Keratinocyte (primary cell): ENCODE data around the gene PTK6. TPM values are rescaled to one million over a fixed set of nuclear protein-coding genes. Genes with fewer than 3 reads are reported as not detected.

Experiments
- DNase-seq: peaks from one replicate; pipeline ENCODE4 v3.0.0-alpha.2; 2011; ENCODE audit warnings: low read depth, missing footprints, low spot score
- FAIRE-seq: peaks from 2 replicates; lab custom pipeline; 2011; peaks lifted over from hg19 to GRCh38; lab: Jason Lieb, UNC
- H2AFZ ChIP-seq: 2 replicates; pipeline ENCODE4 v1.6.0; 2012; ENCODE audit warnings: low read length, control low read depth, inconsistent platforms; ENCODE audit not compliant: control insufficient read depth
- H3K27ac ChIP-seq: 2 replicates; pipeline ENCODE4 v1.5.1; 2011; ENCODE audit warnings: low read length; ENCODE audit not compliant: control insufficient read depth, insufficient read depth
- H3K27me3 ChIP-seq: 3 replicates; pipeline ENCODE4 v1.6.0; 2011; ENCODE audit warnings: low read length; ENCODE audit not compliant: control insufficient read depth, insufficient read depth; ENCODE audit errors: extremely low read depth
- H3K36me3 ChIP-seq, 2 experiments: 2 replicates in 1 of 2; 3 replicates in 1 of 2; pipeline ENCODE4 v1.5.1; 2011; ENCODE audit warnings: low read length in 2 of 2, mild to moderate bottlenecking in 1 of 2; ENCODE audit not compliant: control insufficient read depth in 2 of 2, insufficient read depth in 2 of 2; ENCODE audit errors: extremely low read depth in 1 of 2
- H3K4me1 ChIP-seq: 3 replicates; pipeline ENCODE4 v1.5.1; 2011; ENCODE audit warnings: low read length; ENCODE audit not compliant: control insufficient read depth, insufficient read depth; ENCODE audit errors: extremely low read depth
- H3K4me2 ChIP-seq: 3 replicates; pipeline ENCODE4 v1.6.0; 2011; ENCODE audit warnings: low read depth, low read length; ENCODE audit not compliant: control insufficient read depth, insufficient read depth; ENCODE audit errors: extremely low read depth
- H3K4me3 ChIP-seq, 3 experiments: fragments of 200-600 bp in 1 of 3; sonication (generic) in 1 of 3; 2 replicates in 2 of 3; 3 replicates in 1 of 3; pipeline ENCODE4 v1.5.1; 2011 to 2016; ENCODE audit warnings: low read length in 3 of 3, mild to moderate bottlenecking in 3 of 3, control low read depth in 2 of 3, inconsistent platforms in 1 of 3, low read depth in 1 of 3, mixed read lengths in 1 of 3, mixed run types in 1 of 3, moderate library complexity in 1 of 3; ENCODE audit not compliant: control insufficient read depth in 2 of 3, insufficient read depth in 2 of 3; ENCODE audit errors: extremely low read depth in 1 of 3
- H3K79me2 ChIP-seq: 2 replicates; pipeline ENCODE4 v1.6.0; 2012; ENCODE audit warnings: low read length; ENCODE audit not compliant: control insufficient read depth, insufficient read depth
- H3K9ac ChIP-seq: 3 replicates; pipeline ENCODE4 v1.6.0; 2011; ENCODE audit warnings: low read length; ENCODE audit not compliant: control insufficient read depth, insufficient read depth; ENCODE audit errors: extremely low read depth
- H3K9me1 ChIP-seq: 3 replicates; pipeline ENCODE4 v1.6.0; 2011; ENCODE audit warnings: low read length; ENCODE audit not compliant: control insufficient read depth, insufficient read depth; ENCODE audit errors: extremely low read depth
- H3K9me3 ChIP-seq: 2 replicates; pipeline ENCODE4 v1.5.1; 2012; ENCODE audit warnings: low read depth, low read length; ENCODE audit not compliant: control insufficient read depth
- H4K20me1 ChIP-seq: 3 replicates; pipeline ENCODE4 v1.6.0; 2011; ENCODE audit warnings: low read length; ENCODE audit not compliant: control insufficient read depth, insufficient read depth; ENCODE audit errors: extremely low read depth
- CTCF ChIP-seq, 3 experiments: IDR thresholded peaks in 1 of 3; conservative IDR thresholded peaks in 1 of 3; optimal IDR thresholded peaks in 1 of 3; 2 replicates in 2 of 3; 3 replicates in 1 of 3; pipeline versions ENCODE3 to v1.5.1; 2011; ENCODE audit warnings: low read length in 3 of 3, mild to moderate bottlenecking in 3 of 3, moderate library complexity in 2 of 3, control low read depth in 1 of 3, inconsistent platforms in 1 of 3; ENCODE audit not compliant: insufficient read depth in 2 of 3; ENCODE audit errors: extremely low read depth in 1 of 3
- EZH2 ChIP-seq: IDR thresholded peaks from one replicate; pipeline ENCODE4 v1.6.1; 2012; ENCODE audit warnings: inconsistent platforms, mild to moderate bottlenecking, low read length, moderate library complexity
- dilution Hi-C: fragments of 300-500 bp; cut with MboI; formaldehyde crosslinking; loops from one replicate; pipeline ENCODE4 v1.7.0; 2020; ENCODE audit warnings: low sequenced_read_pairs; ENCODE audit not compliant: extremely low pct_ligation_motif_present
- polyA plus RNA-seq, 5 experiments: library from polyadenylated mRNA; depleted of rRNA in 3 of 5; stranded (reverse) in 3 of 5; stranded (forward) in 1 of 5; unstranded in 1 of 5; fragments of >200 nt; gene quantifications; 1 replicate in 1 of 5; 2 replicates in 3 of 5; 3 replicates in 1 of 5; pipeline versions ENCODE4 v1.2.1 to v1.2.3, GENCODE V29; 2011 to 2012; ENCODE audit warnings: missing spikeins in 2 of 5, low read depth in 1 of 5, low replicate concordance in 1 of 5

Gene PTK6
- polyA plus RNA-seq, 1 donor (not counting 4 experiments of a cell fraction or from before 2014, with no cell fraction given): 28.5 TPM

DNA sequence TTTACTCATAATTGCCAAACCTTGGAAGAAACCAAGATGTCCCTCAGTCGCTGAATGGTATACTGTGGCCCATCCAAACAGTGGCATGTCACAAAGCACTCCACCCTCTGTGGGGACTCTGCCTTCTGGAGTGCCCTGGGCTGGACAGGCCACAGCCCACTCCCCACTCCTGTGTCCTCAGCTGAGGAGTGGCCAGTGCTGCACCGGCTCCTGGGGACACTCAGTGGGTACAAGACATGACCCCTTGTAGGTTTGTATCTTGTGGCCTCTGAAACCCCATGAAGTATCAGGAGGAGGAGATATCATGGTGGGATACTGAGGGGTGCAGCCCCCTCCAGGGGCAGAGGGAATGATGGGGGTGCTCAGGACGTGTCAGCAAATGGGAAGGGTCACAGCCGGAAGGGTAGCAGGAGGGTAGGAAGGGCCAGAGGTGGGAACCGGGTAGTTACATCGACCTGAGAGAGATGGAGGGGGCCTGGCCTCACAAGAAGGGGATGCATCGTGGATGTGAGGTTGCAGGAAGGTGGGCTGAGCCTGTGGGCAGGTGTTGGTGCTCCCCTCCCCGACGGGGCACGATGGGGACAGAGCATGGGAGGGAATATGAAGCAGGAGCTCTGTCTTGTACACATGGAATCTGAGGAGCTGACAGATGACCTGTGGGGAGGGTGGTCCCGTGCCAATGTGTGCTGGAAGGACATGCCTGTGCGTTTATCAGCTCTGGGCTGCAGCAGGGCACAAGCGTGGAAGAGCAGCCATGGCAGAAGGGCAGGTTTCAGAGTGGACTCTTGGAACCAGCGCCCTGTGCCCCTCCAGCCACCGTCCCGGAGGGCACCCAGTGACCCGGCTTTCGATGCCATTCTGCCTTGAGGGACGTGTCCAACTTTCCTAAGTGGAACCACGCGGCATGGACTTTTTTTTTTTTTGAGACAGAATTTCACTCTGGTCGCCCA, 48.7 kb upstream of the PTK6 start:
- H4K20me1 ChIP-seq: no peaks in the 10 kb centered on the region
- TF ChIP-seq CTCF (optimal IDR thresholded peaks at IDR 0.05 in 1 of 3, IDR thresholded peaks at IDR 0.05 in 1 of 3, conservative IDR thresholded peaks at IDR 0.05 in 1 of 3; ENCODE audit: extremely low read depth in 1 of 3, insufficient read depth in 2 of 3, low read length in 3 of 3) (no peak), EZH2 (no peak)
- no peak for DNase-seq
- H2AFZ ChIP-seq: no peak overlapping the region
- H3K9ac ChIP-seq: no peak overlapping the region
- FAIRE-seq: no peak
- no peaks in the 10 kb centered on the region for H3K79me2 ChIP-seq
- H3K4me1 ChIP-seq: peaks cover 2% of the 10 kb centered on the region
- dilution Hi-C loops: no loop called here
- no peaks in the 10 kb centered on the region for H3K9me3 ChIP-seq
- H3K4me2 ChIP-seq: no peak overlapping the region
- H3K4me3 ChIP-seq: no peak overlapping the region
- no peak overlapping the region for H3K27ac ChIP-seq
- H3K27me3 ChIP-seq: no peaks in the 10 kb centered on the region
- no peaks in the 10 kb centered on the region for H3K9me1 ChIP-seq
- peaks cover 1 to 12% of the 10 kb centered on the region in 2 experiments for H3K36me3 ChIP-seq

- Histone ChIP-seq H3K4me3 (no peak overlapping the region), H3K9me3 (no peaks in the 10 kb centered on the region), H3K9me1 (no peaks in the 10 kb centered on the region), H3K27me3 (no peaks in the 10 kb centered on the region), H3K27ac (no peak overlapping the region), H3K4me2 (no peak overlapping the region), H3K36me3 (no peaks in the 10 kb centered on the region), H3K79me2 (no peaks in the 10 kb centered on the region), H4K20me1 (no peaks in the 10 kb centered on the region), H2AFZ (no peak overlapping the region), H3K4me1 (peaks cover 2% of the 10 kb centered on the region), H3K9ac (no peak overlapping the region)
- DNase-seq: no peak
- no peak for TF ChIP-seq EZH2
- no peak for TF ChIP-seq CTCF (optimal IDR thresholded peaks at IDR 0.05 in 1 of 3, IDR thresholded peaks at IDR 0.05 in 1 of 3, conservative IDR thresholded peaks at IDR 0.05 in 1 of 3; ENCODE audit: extremely low read depth in 1 of 3, insufficient read depth in 2 of 3, low read length in 3 of 3)
- no peak for FAIRE-seq
- dilution Hi-C loops: no loop called here
Observed at GRCh38 chr20:63582382-63583063, 45.3 kb upstream of the PTK6 start.
